Measurements from ENCODE around the gene RGS4. TPM values are rescaled to one million over a fixed set of nuclear protein-coding genes. Genes with fewer than 3 reads are reported as not detected.

The RGS4 gene
- total RNA-seq, 1 experiment from 2014 or later = not detected

GRCh38 chr1:163115887-163116286, 46.7 kb downstream of the RGS4 start:
- H3K14ac ChIP-seq (ENCODE audit: insufficient read depth, low read length) = no peak overlapping the region
- no peak overlapping the region for H4K5ac ChIP-seq (ENCODE audit: insufficient read length, low read depth, low read length)
- H4K20me1 ChIP-seq (ENCODE audit: control insufficient read depth, insufficient read depth, insufficient read length) = no peaks in the 10 kb centered on the region
- DNase-seq = no peak
- H3K23me2 ChIP-seq (ENCODE audit: insufficient read length, low read depth, low read length, poor library complexity, severe bottlenecking) = no peaks in the 10 kb centered on the region
- H3T11ph ChIP-seq (ENCODE audit: low read length) = no peak overlapping the region
- H2BK120ac ChIP-seq (ENCODE audit: low read depth, low read length, poor library complexity, severe bottlenecking) = no peak overlapping the region
- H3K4me1 ChIP-seq (ENCODE audit: insufficient read depth, low read length) = no peaks in the 10 kb centered on the region
- H3K9ac ChIP-seq (ENCODE audit: extremely low read depth, insufficient read length, low read length) = no peak overlapping the region
- no peak overlapping the region for H2BK20ac ChIP-seq (ENCODE audit: low read depth, low read length, poor library complexity, severe bottlenecking)
- no peak overlapping the region for H3K4me3 Mint-ChIP-seq
- H2BK12ac ChIP-seq (ENCODE audit: insufficient read length, low read depth, low read length) = no peak overlapping the region
- no peak overlapping the region for H3K56ac ChIP-seq (ENCODE audit: insufficient read length, low read depth, low read length)
- no peaks in the 10 kb centered on the region for H3K27me3 Mint-ChIP-seq (ENCODE audit: low read depth)
- H3K9me3 Mint-ChIP-seq = no peaks in the 10 kb centered on the region
- no peak overlapping the region for H3K18ac ChIP-seq (ENCODE audit: insufficient read length, low read depth, low read length)
- H3K9me3 ChIP-seq (ENCODE audit: control insufficient read depth, low read depth, low read length) = no peaks in the 10 kb centered on the region
- H3K27me3 ChIP-seq (ENCODE audit: insufficient read depth, low read length) = no peaks in the 10 kb centered on the region
- H2BK5ac ChIP-seq (ENCODE audit: insufficient read length, low read length) = no peak overlapping the region
- H3K36me3 Mint-ChIP-seq (ENCODE audit: insufficient read depth in 1 of 3, low read depth in 3 of 3) = no peaks in the 10 kb centered on the region
- peak overlapping the region; percentile 73 for H2AFZ ChIP-seq (ENCODE audit: low read length)
- no peak overlapping the region for H3K27ac Mint-ChIP-seq
- H2BK15ac ChIP-seq (ENCODE audit: low read depth, low read length) = no peak overlapping the region
- no peak overlapping the region for H3K4ac ChIP-seq (ENCODE audit: low read depth, low read length)
- no peak overlapping the region for H3K27ac ChIP-seq (ENCODE audit: insufficient read length, low read depth, low read length)
- H3K4me1 Mint-ChIP-seq = no peaks in the 10 kb centered on the region
- H4K8ac ChIP-seq (replicated peaks; ENCODE audit: insufficient read length, low read depth, low read length) = no peak overlapping the region
- H3K79me1 ChIP-seq (ENCODE audit: insufficient read depth, low read depth, low read length, poor library complexity, severe bottlenecking) = no peaks in the 10 kb centered on the region
- WGBS (ENCODE audit: extremely low coverage, insufficient read length, low lambda C conversion rate) = no CpG with 5 or more reads among the region's 1 CpG
- H2AK5ac ChIP-seq (ENCODE audit: insufficient read length, low read length) = no peak overlapping the region
- no peak overlapping the region for H3K23ac ChIP-seq (ENCODE audit: insufficient read length, low read depth, low read length)
- no peak for TF ChIP-seq CTCF (conservative IDR thresholded peaks at IDR 0.05)
- no peak overlapping the region for H3K4me2 ChIP-seq (ENCODE audit: insufficient read depth, insufficient read length, low read length)
- H4K91ac ChIP-seq (ENCODE audit: insufficient read length, low read depth, low read length) = no peak overlapping the region
- H3K79me2 ChIP-seq (ENCODE audit: insufficient read depth, low read length) = no peaks in the 10 kb centered on the region
